Type B pancreatic cell (in vitro differentiated cells): ENCODE results near the gene NDFIP1. TPM values are rescaled to one million over a fixed set of nuclear protein-coding genes. Genes with fewer than 3 reads are reported as not detected.
A peak's percentile ranks its signal among the peaks of the same experiment; 100 is the strongest.

Experiments used
- DNase-seq: peaks from one replicate; pipeline ENCODE4 v3.0.0; 2021; ENCODE audit warnings: mixed read lengths; ENCODE audit not compliant: unreplicated experiment; ENCODE audit errors: extremely low spot score
- H3K27ac Mint-ChIP-seq: 2 replicates; pipeline ENCODE4 v1.8.0; 2021; ENCODE audit warnings: mild to moderate bottlenecking, mixed read lengths
- H3K27me3 Mint-ChIP-seq: 2 replicates; pipeline ENCODE4 v1.8.0; 2021; ENCODE audit warnings: mixed read lengths
- H3K36me3 Mint-ChIP-seq: 2 replicates; pipeline ENCODE4 v1.8.0; 2021; ENCODE audit warnings: mixed read lengths
- H3K4me1 Mint-ChIP-seq: one replicate; pipeline ENCODE4 v1.8.0; 2021; ENCODE audit warnings: mixed read lengths; ENCODE audit not compliant: unreplicated experiment
- H3K4me3 Mint-ChIP-seq: 2 replicates; pipeline ENCODE4 v1.8.0; 2021; ENCODE audit warnings: mild to moderate bottlenecking, mixed read lengths
- H3K9me3 Mint-ChIP-seq: 2 replicates; pipeline ENCODE4 v1.8.0; 2021; ENCODE audit warnings: mixed read lengths
- CTCF ChIP-seq: fragments of 200-600 bp; sonication (generic); conservative IDR thresholded peaks from 2 replicates; pipeline ENCODE4 v1.5.0; 2021; ENCODE audit warnings: antibody characterized with exemption, mild to moderate bottlenecking
- total RNA-seq: library from RNA; stranded (reverse); gene quantifications from 2 replicates; pipeline ENCODE4 v1.2.1, GENCODE V29; 2021; ENCODE audit warnings: low replicate concordance

The NDFIP1 gene
- total RNA-seq, 1 donor from 2014 or later = 57.7 TPM

- Mint-ChIP-seq H3K4me1 (peaks cover 33% of the 10 kb centered on the region), H3K36me3 (peaks cover 23% of the 10 kb centered on the region), H3K27me3 (no peaks in the 10 kb centered on the region), H3K27ac (no peak overlapping the region), H3K9me3 (no peaks in the 10 kb centered on the region), H3K4me3 (no peak overlapping the region)
- TF ChIP-seq CTCF = no peak
- no peak for DNase-seq
Measured at GRCh38 chr5:142115937-142116614, 7.5 kb downstream of the NDFIP1 start.

- Mint-ChIP-seq H3K4me3 (no peak overlapping the region), H3K27me3 (no peaks in the 10 kb centered on the region), H3K9me3 (no peaks in the 10 kb centered on the region), H3K4me1 (peaks cover 28% of the 10 kb centered on the region), H3K27ac (no peak overlapping the region), H3K36me3 (peaks cover 34% of the 10 kb centered on the region)
- no peak for DNase-seq
- TF ChIP-seq CTCF = no peak
Measured at GRCh38 chr5:142117579-142118151, 9.1 kb downstream of the NDFIP1 start.

GRCh38 chr5:142118155-142118686 is 9.6 kb downstream of the NDFIP1 start:
- Mint-ChIP-seq H3K4me3 (peak overlapping the region; percentile 56), H3K27me3 (no peaks in the 10 kb centered on the region), H3K4me1 (peaks cover 28% of the 10 kb centered on the region), H3K27ac (no peak overlapping the region), H3K9me3 (no peaks in the 10 kb centered on the region), H3K36me3 (peaks cover 32% of the 10 kb centered on the region)
- no peak for DNase-seq
- no peak for TF ChIP-seq CTCF

GRCh38 chr5:142119051-142119625 is 10.6 kb downstream of the NDFIP1 start:
- no peak overlapping the region for H3K4me3 Mint-ChIP-seq
- H3K27me3 Mint-ChIP-seq = no peaks in the 10 kb centered on the region
- peaks cover 28% of the 10 kb centered on the region for H3K4me1 Mint-ChIP-seq
- H3K36me3 Mint-ChIP-seq = peaks cover 31% of the 10 kb centered on the region
- H3K27ac Mint-ChIP-seq = no peak overlapping the region
- no peak for DNase-seq
- no peaks in the 10 kb centered on the region for H3K9me3 Mint-ChIP-seq
- no peak for TF ChIP-seq CTCF

GRCh38 chr5:142120247-142120935 is 11.8 kb downstream of the NDFIP1 start:
- no peaks in the 10 kb centered on the region for H3K9me3 Mint-ChIP-seq
- no peak overlapping the region for H3K27ac Mint-ChIP-seq
- H3K4me3 Mint-ChIP-seq = no peak overlapping the region
- no peaks in the 10 kb centered on the region for H3K27me3 Mint-ChIP-seq
- peaks cover 23% of the 10 kb centered on the region for H3K4me1 Mint-ChIP-seq
- H3K36me3 Mint-ChIP-seq = peaks cover 30% of the 10 kb centered on the region
- no peak for TF ChIP-seq CTCF
- DNase-seq = no peak
